Measurements from ENCODE around the gene C9orf43. TPM values are rescaled to one million over a fixed set of nuclear protein-coding genes. Genes with fewer than 3 reads are reported as not detected.

Gene C9orf43
- total and polyA plus RNA-seq, 2 experiments from 2014 or later, result 0.63 to 1.1 TPM

DNA sequence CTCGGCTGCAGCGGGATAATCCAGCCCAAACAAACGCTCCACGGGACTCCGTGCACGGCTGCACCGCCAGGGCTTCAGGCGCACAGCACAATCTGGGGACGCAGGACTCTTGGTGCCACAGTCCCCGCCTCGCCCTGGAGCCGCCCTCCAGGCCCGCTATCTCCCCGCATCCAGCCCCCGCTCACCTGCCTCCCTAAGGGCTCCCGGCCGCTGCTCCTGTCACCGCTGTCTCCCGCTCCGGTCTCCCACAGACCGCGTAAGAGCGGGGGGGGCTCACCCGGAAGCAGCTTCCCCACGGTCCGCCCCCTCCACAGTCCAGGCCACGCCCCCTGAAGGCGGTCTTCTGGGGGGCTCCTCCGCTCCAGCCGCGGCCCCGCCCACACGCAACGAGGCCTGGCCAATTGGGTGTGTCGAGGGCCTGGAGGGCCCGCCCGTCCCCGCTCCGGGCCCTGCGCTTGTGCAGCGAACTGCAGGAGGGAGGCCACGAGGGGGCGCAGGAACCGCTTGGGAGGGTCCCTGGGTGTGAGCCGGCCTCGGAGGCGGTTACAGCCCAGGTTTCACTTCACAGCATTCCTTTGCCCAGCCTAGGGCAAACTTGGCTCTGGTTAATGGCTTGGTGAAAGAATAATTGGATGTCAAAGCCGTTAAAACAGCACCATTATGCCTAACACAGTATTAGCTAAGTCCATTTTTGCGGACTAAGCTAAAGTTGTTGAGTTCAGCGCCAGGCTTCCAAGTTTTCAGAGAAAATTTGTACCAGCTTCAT, 9.3 kb upstream of the C9orf43 start, which contains the start of gene ALAD (continued):
- no peak for TF ChIP-seq NANOG (IDR thresholded peaks at IDR 0.05; ENCODE audit: borderline replicate concordance)
- TF ChIP-seq ETS1 (IDR thresholded peaks at IDR 0.05), result no peak; the same call in 1 of the 2 replicates
- no peak for TF ChIP-seq STAT1 (IDR thresholded peaks at IDR 0.05; ENCODE audit: unreplicated experiment)
- no peak for TF ChIP-seq REST (IDR thresholded peaks at IDR 0.05; ENCODE audit: unreplicated experiment)
- no peak for TF ChIP-seq EZH2phosphoT487 (IDR thresholded peaks at IDR 0.05; ENCODE audit: unreplicated experiment)

DNA sequence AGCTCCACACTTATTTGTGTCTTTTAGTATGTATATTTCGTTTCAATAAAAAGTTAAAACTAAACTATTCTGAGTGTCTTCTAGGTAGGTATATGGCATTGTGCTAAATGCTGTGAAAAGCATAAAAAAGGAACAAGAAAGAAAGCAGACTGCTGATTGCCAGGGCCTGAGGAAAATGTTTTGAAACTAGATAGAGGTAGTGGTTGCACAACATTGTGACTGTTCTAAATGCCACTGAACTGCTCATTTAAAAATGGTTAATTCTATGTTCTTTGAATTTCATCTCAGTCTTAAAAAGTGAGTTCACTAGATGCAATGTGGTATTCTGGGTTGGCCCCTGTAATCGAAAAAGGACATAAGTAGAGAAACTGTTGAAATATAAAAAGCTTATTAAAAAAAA, 6.9 kb upstream of the C9orf43 start:
- Histone ChIP-seq H3K4me2 (no peak overlapping the region), H3K27ac (ENCODE audit: low read depth) (no peak overlapping the region), H3K27me3 (ENCODE audit: insufficient read depth) (no peaks in the 10 kb centered on the region), H3K79me2 (replicated peaks; ENCODE audit: insufficient read depth) (peaks cover 1% of the 10 kb centered on the region), H3F3A (replicated peaks; ENCODE audit: low read depth) (peaks cover 19% of the 10 kb centered on the region), H3K36me3 (ENCODE audit: insufficient read depth) (peaks cover 13% of the 10 kb centered on the region), H3K4me3 (no peak overlapping the region), H2AFZ (no peak overlapping the region), H3K9me2 (ENCODE audit: insufficient read depth) (no peaks in the 10 kb centered on the region), H4K20me1 (replicated peaks; ENCODE audit: insufficient read depth) (peaks cover 3% of the 10 kb centered on the region), H3K4me1 (ENCODE audit: insufficient read depth) (no peaks in the 10 kb centered on the region)
- Mint-ChIP-seq H3K4me3 (no peak overlapping the region), H3K27me3 (ENCODE audit: insufficient read depth, low read depth, poor library complexity) (peaks cover 7% of the 10 kb centered on the region), H3K9me3 (no peaks in the 10 kb centered on the region; the same call in 2 of the 3 replicates), H3K36me3 (ENCODE audit: low read depth) (peaks cover 20% of the 10 kb centered on the region), H3K27ac (no peak overlapping the region), H3K4me1 (peaks cover 12% of the 10 kb centered on the region)
- ATAC-seq (no peak), DNase-seq (ENCODE audit: low spot score) (no peak)
- TF ChIP-seq ZNF114 (CRISPR knock-in tag; IDR thresholded peaks at IDR 0.05), result no peak
- TF ChIP-seq ETS1 (IDR thresholded peaks at IDR 0.05), result no peak
- TF ChIP-seq JUNB (IDR thresholded peaks at IDR 0.05; ENCODE audit: unreplicated experiment), result no peak
- TF ChIP-seq NANOG (IDR thresholded peaks at IDR 0.05; ENCODE audit: borderline replicate concordance), result no peak
- no peak for TF ChIP-seq ZNF331 (CRISPR knock-in tag; IDR thresholded peaks at IDR 0.05; ENCODE audit: low read depth)
- no peak for TF ChIP-seq EZH2 (IDR thresholded peaks at IDR 0.05; ENCODE audit: low read depth, unreplicated experiment)
- no peak for TF ChIP-seq POLR2AphosphoS5 (IDR thresholded peaks at IDR 0.05; ENCODE audit: low read depth)
- TF ChIP-seq REST (IDR thresholded peaks at IDR 0.05; ENCODE audit: unreplicated experiment), result no peak
- TF ChIP-seq STAT1 (IDR thresholded peaks at IDR 0.05; ENCODE audit: unreplicated experiment), result no peak
